DMS153 treated with DMSO at 0.1 percent for 48 hours (cell line): Measurements from ENCODE around the gene COX7A1.

Experiments used
- DNase-seq: peaks from one replicate; lab custom pipeline; 2025; ENCODE audit not compliant: unreplicated experiment; lab: John Stamatoyannopoulos, UW

Gene COX7A1

GRCh38 chr19:36113425-36113824 lies 38.8 kb downstream of the COX7A1 start:
- no peak for DNase-seq

GRCh38 chr19:36112678-36113077 lies 39.6 kb downstream of the COX7A1 start:
- DNase-seq: no peak

- no peak for DNase-seq
Observed at GRCh38 chr19:36111200-36111539, 41.1 kb downstream of the COX7A1 start.

GRCh38 chr19:36110487-36111199 lies 41.6 kb downstream of the COX7A1 start, which contains the start of gene OVOL3:
Gene OVOL3 (plus strand): TSS chr19:36111143. CDS start chr19:36111203, 60 bp downstream.
- DNase-seq: no peak

DNA sequence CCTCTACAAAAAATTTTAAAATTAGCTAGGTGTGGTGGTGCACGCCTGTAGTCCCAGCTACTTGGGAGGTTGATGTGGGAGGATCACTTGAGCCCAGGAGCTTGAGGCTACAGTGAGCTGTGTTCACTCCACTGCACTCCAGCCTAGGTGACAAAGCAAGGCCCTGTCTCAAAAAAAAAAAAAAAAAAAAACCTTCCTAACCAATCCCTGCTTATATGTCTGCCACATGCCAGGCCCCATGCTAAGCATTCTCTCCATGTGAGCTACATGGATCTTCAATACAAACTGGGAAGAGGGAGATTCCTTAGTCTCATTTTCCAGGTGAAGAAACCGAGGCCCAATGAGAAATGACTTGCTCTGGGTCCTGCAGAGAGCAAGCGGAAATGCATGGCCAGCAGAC lies 43.6 kb downstream of the COX7A1 start:
- DNase-seq: no peak

- no peak for DNase-seq
Observed at GRCh38 chr19:36106991-36107390, 45.3 kb downstream of the COX7A1 start.

- DNase-seq: no peak
Observed at GRCh38 chr19:36106441-36106840, 45.8 kb downstream of the COX7A1 start.

- no peak for DNase-seq
Observed at GRCh38 chr19:36103842-36104552, 48.2 kb downstream of the COX7A1 start.

- no peak for DNase-seq
Observed at GRCh38 chr19:36103040-36103626, 49.1 kb downstream of the COX7A1 start.

DNA sequence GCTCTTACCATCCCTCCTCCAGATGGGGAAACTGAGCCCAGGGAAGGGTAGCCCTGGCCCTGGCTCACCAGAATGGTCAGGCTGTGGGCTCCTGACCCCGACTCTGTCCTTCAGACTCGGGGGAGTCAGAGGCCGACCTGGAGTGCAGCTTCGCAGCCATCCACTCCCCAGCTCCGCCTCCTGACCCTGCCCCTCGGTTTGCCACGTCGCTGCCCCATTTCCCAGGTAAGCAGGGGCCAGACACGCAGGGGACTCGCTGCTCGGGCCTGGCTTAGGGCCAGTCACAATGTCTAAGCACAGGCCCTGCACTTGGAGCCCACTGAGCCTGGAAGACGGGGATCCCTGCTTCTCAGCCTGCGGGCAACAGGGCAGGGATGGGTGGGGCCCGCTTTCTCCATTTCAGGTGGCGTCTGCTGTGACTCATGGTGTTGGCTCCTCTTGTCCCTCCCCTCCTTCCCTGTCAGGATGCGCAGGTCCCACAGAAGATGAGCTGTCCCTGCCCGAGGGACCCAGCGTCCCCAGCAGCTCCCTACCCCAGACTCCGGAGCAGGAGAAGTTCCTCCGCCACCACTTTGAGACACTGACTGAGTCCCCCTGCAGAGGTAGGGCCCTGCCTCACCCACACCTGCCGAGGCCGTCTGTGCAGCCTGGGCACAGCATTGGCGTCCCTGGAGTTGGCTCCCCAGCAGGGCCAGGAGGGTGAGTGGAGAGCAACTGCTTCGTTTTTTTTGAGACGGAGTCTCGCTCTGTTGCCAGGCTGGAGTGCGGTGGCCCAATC lies 50.5 kb downstream of the COX7A1 start:
- DNase-seq: no peak
